ENCODE results near the gene LRRC26.

LRRC26 gene

GRCh38 chr9:137198051-137198901 is 28.4 kb upstream of the LRRC26 start:
- Histone ChIP-seq H3K27ac (ENCODE audit: low read length) (no peak overlapping the region), H3K36me3 (ENCODE audit: control insufficient read depth in 2 of 2, insufficient read depth in 2 of 2, low read length in 2 of 2) (no peaks in the 10 kb centered on the region), H3K27me3 (ENCODE audit: control insufficient read depth in 1 of 2, insufficient read depth in 2 of 2, low read length in 2 of 2) (no peaks in the 10 kb centered on the region), H3K4me1 (ENCODE audit: control insufficient read depth, insufficient read depth, low read length) (peaks cover 38% of the 10 kb centered on the region), H3K9ac (ENCODE audit: low read length in 2 of 2) (peak overlapping the region in 1 of 2 donors; percentile 51), H3K4me3 (ENCODE audit: low read length in 2 of 2) (peak overlapping the region in 1 of 2 donors; percentile 60), H3K9me3 (ENCODE audit: control insufficient read depth in 2 of 2, low read length in 2 of 2) (no peaks in the 10 kb centered on the region)

- H3K4me3 ChIP-seq (ENCODE audit: low read length in 2 of 2) = no peak overlapping the region
- peaks cover 0 to 2% of the 10 kb centered on the region in 2 donors for H3K36me3 ChIP-seq (ENCODE audit: control insufficient read depth in 2 of 2, insufficient read depth in 2 of 2, low read length in 2 of 2)
- no peak overlapping the region for H3K27ac ChIP-seq (ENCODE audit: low read length)
- no peak overlapping the region for H3K9ac ChIP-seq (ENCODE audit: low read length in 2 of 2)
- H3K9me3 ChIP-seq (ENCODE audit: control insufficient read depth in 2 of 2, low read length in 2 of 2) = no peaks in the 10 kb centered on the region
- no peaks in the 10 kb centered on the region for H3K27me3 ChIP-seq (ENCODE audit: control insufficient read depth in 1 of 2, insufficient read depth in 2 of 2, low read length in 2 of 2)
- H3K4me1 ChIP-seq (ENCODE audit: control insufficient read depth, insufficient read depth, low read length) = peaks cover 36% of the 10 kb centered on the region
Measured at GRCh38 chr9:137195525-137196220, 25.8 kb upstream of the LRRC26 start.

- Histone ChIP-seq H3K9me3 (ENCODE audit: control insufficient read depth in 2 of 2, low read length in 2 of 2) (no peaks in the 10 kb centered on the region), H3K27ac (ENCODE audit: low read length) (no peak overlapping the region), H3K36me3 (ENCODE audit: control insufficient read depth in 2 of 2, insufficient read depth in 2 of 2, low read length in 2 of 2) (peaks cover 2 to 4% of the 10 kb centered on the region in 2 donors), H3K27me3 (ENCODE audit: control insufficient read depth in 1 of 2, insufficient read depth in 2 of 2, low read length in 2 of 2) (no peaks in the 10 kb centered on the region), H3K9ac (ENCODE audit: low read length in 2 of 2) (no peak overlapping the region), H3K4me3 (ENCODE audit: low read length in 2 of 2) (no peak overlapping the region), H3K4me1 (ENCODE audit: control insufficient read depth, insufficient read depth, low read length) (peaks cover 43% of the 10 kb centered on the region)
Measured at GRCh38 chr9:137194909-137195308, 25.1 kb upstream of the LRRC26 start.

GRCh38 chr9:137194388-137194787 is 24.5 kb upstream of the LRRC26 start:
- Histone ChIP-seq H3K27ac (ENCODE audit: low read length) (no peak overlapping the region), H3K4me1 (ENCODE audit: control insufficient read depth, insufficient read depth, low read length) (peaks cover 43% of the 10 kb centered on the region), H3K9ac (ENCODE audit: low read length in 2 of 2) (no peak overlapping the region), H3K27me3 (ENCODE audit: control insufficient read depth in 1 of 2, insufficient read depth in 2 of 2, low read length in 2 of 2) (no peaks in the 10 kb centered on the region), H3K9me3 (ENCODE audit: control insufficient read depth in 2 of 2, low read length in 2 of 2) (no peaks in the 10 kb centered on the region), H3K36me3 (ENCODE audit: control insufficient read depth in 2 of 2, insufficient read depth in 2 of 2, low read length in 2 of 2) (peaks cover 2 to 5% of the 10 kb centered on the region in 2 donors), H3K4me3 (ENCODE audit: low read length in 2 of 2) (no peak overlapping the region)

- Histone ChIP-seq H3K27ac (ENCODE audit: low read length) (no peak overlapping the region), H3K4me1 (ENCODE audit: control insufficient read depth, insufficient read depth, low read length) (peaks cover 42% of the 10 kb centered on the region), H3K9ac (ENCODE audit: low read length in 2 of 2) (no peak overlapping the region), H3K4me3 (ENCODE audit: low read length in 2 of 2) (no peak overlapping the region), H3K27me3 (ENCODE audit: control insufficient read depth in 1 of 2, insufficient read depth in 2 of 2, low read length in 2 of 2) (no peaks in the 10 kb centered on the region), H3K9me3 (ENCODE audit: control insufficient read depth in 2 of 2, low read length in 2 of 2) (no peaks in the 10 kb centered on the region), H3K36me3 (ENCODE audit: control insufficient read depth in 2 of 2, insufficient read depth in 2 of 2, low read length in 2 of 2) (peaks cover 2 to 5% of the 10 kb centered on the region in 2 donors)
Measured at GRCh38 chr9:137193771-137194170, 23.9 kb upstream of the LRRC26 start.

GRCh38 chr9:137192859-137193258 is 23.0 kb upstream of the LRRC26 start:
- Histone ChIP-seq H3K36me3 (ENCODE audit: control insufficient read depth in 2 of 2, insufficient read depth in 2 of 2, low read length in 2 of 2) (peaks cover 2 to 5% of the 10 kb centered on the region in 2 donors), H3K27me3 (ENCODE audit: control insufficient read depth in 1 of 2, insufficient read depth in 2 of 2, low read length in 2 of 2) (no peaks in the 10 kb centered on the region), H3K4me3 (ENCODE audit: low read length in 2 of 2) (no peak overlapping the region), H3K4me1 (ENCODE audit: control insufficient read depth, insufficient read depth, low read length) (peaks cover 36% of the 10 kb centered on the region), H3K9me3 (ENCODE audit: control insufficient read depth in 2 of 2, low read length in 2 of 2) (no peaks in the 10 kb centered on the region), H3K9ac (ENCODE audit: low read length in 2 of 2) (no peak overlapping the region), H3K27ac (ENCODE audit: low read length) (no peak overlapping the region)

- peaks cover 2 to 5% of the 10 kb centered on the region in 2 donors for H3K36me3 ChIP-seq (ENCODE audit: control insufficient read depth in 2 of 2, insufficient read depth in 2 of 2, low read length in 2 of 2)
- no peak overlapping the region for H3K9ac ChIP-seq (ENCODE audit: low read length in 2 of 2)
- no peaks in the 10 kb centered on the region for H3K9me3 ChIP-seq (ENCODE audit: control insufficient read depth in 2 of 2, low read length in 2 of 2)
- no peak overlapping the region for H3K27ac ChIP-seq (ENCODE audit: low read length)
- no peak overlapping the region for H3K4me3 ChIP-seq (ENCODE audit: low read length in 2 of 2)
- H3K4me1 ChIP-seq (ENCODE audit: control insufficient read depth, insufficient read depth, low read length) = peaks cover 36% of the 10 kb centered on the region
- no peaks in the 10 kb centered on the region for H3K27me3 ChIP-seq (ENCODE audit: control insufficient read depth in 1 of 2, insufficient read depth in 2 of 2, low read length in 2 of 2)
Measured at GRCh38 chr9:137192448-137192780, 22.6 kb upstream of the LRRC26 start.

GRCh38 chr9:137191691-137192447 is 22.0 kb upstream of the LRRC26 start:
- Histone ChIP-seq H3K4me1 (ENCODE audit: control insufficient read depth, insufficient read depth, low read length) (peaks cover 40% of the 10 kb centered on the region), H3K36me3 (ENCODE audit: control insufficient read depth in 2 of 2, insufficient read depth in 2 of 2, low read length in 2 of 2) (peaks cover 6 to 7% of the 10 kb centered on the region in 2 donors), H3K9ac (ENCODE audit: low read length in 2 of 2) (no peak overlapping the region), H3K27me3 (ENCODE audit: control insufficient read depth in 1 of 2, insufficient read depth in 2 of 2, low read length in 2 of 2) (no peaks in the 10 kb centered on the region), H3K4me3 (ENCODE audit: low read length in 2 of 2) (no peak overlapping the region), H3K9me3 (ENCODE audit: control insufficient read depth in 2 of 2, low read length in 2 of 2) (no peaks in the 10 kb centered on the region), H3K27ac (ENCODE audit: low read length) (no peak overlapping the region)

- Histone ChIP-seq H3K36me3 (ENCODE audit: control insufficient read depth in 2 of 2, insufficient read depth in 2 of 2, low read length in 2 of 2) (peaks cover 8 to 9% of the 10 kb centered on the region in 2 donors), H3K4me3 (ENCODE audit: low read length in 2 of 2) (no peak overlapping the region), H3K9me3 (ENCODE audit: control insufficient read depth in 2 of 2, low read length in 2 of 2) (no peaks in the 10 kb centered on the region), H3K4me1 (ENCODE audit: control insufficient read depth, insufficient read depth, low read length) (peaks cover 46% of the 10 kb centered on the region), H3K9ac (ENCODE audit: low read length in 2 of 2) (no peak overlapping the region), H3K27ac (ENCODE audit: low read length) (no peak overlapping the region), H3K27me3 (ENCODE audit: control insufficient read depth in 1 of 2, insufficient read depth in 2 of 2, low read length in 2 of 2) (no peaks in the 10 kb centered on the region)
Measured at GRCh38 chr9:137191245-137191644, 21.4 kb upstream of the LRRC26 start.

GRCh38 chr9:137190315-137190856 is 20.5 kb upstream of the LRRC26 start:
- Histone ChIP-seq H3K27me3 (ENCODE audit: control insufficient read depth in 1 of 2, insufficient read depth in 2 of 2, low read length in 2 of 2) (no peaks in the 10 kb centered on the region), H3K9ac (ENCODE audit: low read length in 2 of 2) (peak overlapping the region in 1 of 2 donors; percentile 36), H3K36me3 (ENCODE audit: control insufficient read depth in 2 of 2, insufficient read depth in 2 of 2, low read length in 2 of 2) (peaks cover 13 to 15% of the 10 kb centered on the region in 2 donors), H3K9me3 (ENCODE audit: control insufficient read depth in 2 of 2, low read length in 2 of 2) (no peaks in the 10 kb centered on the region), H3K27ac (ENCODE audit: low read length) (no peak overlapping the region), H3K4me1 (ENCODE audit: control insufficient read depth, insufficient read depth, low read length) (peaks cover 53% of the 10 kb centered on the region), H3K4me3 (ENCODE audit: low read length in 2 of 2) (no peak overlapping the region)

All from stomach smooth muscle (tissue), 2 donors.